Gastroesophageal sphincter (tissue), 4 donors: ENCODE measurements around the gene ASB13. TPM values are rescaled to one million over a fixed set of nuclear protein-coding genes. Genes with fewer than 3 reads are reported as not detected.

Experiments
- ATAC-seq: fragments of 150-250 bp; one replicate; pipeline ENCODE4 v1.9.1; 2016; ENCODE audit warnings: mild to moderate bottlenecking, moderate library complexity
- H3K27ac ChIP-seq, 4 donors: fragments of 200-600 bp; sonication (generic) in 3 of 4; 1 replicate in 3 of 4; 2 replicates in 1 of 4; pipeline ENCODE4 v1.5.1; 2016 to 2019
- H3K27me3 ChIP-seq: fragments of 200-600 bp; sonication (generic); one replicate; pipeline ENCODE4 v1.5.1; 2019
- H3K36me3 ChIP-seq, 2 donors: fragments of 200-600 bp; sonication (generic); one replicate each; pipeline ENCODE4 v1.5.1; 2019; ENCODE audit warnings: control low read depth in 1 of 2
- H3K4me1 ChIP-seq, 3 donors: fragments of 200-600 bp; sonication (generic); 1 replicate in 2 of 3; 2 replicates in 1 of 3; pipeline ENCODE4 v1.5.1; 2016 to 2019; ENCODE audit warnings: control low read depth in 2 of 3
- H3K4me3 ChIP-seq, 2 donors: fragments of 200-600 bp; sonication (generic); one replicate each; pipeline ENCODE4 v1.5.1; 2019; ENCODE audit warnings: mild to moderate bottlenecking in 1 of 2, moderate library complexity in 1 of 2
- H3K9me3 ChIP-seq, 3 donors: fragments of 200-600 bp; sonication (generic); one replicate each; pipeline ENCODE4 v1.5.1; 2017 to 2019; ENCODE audit warnings: control low read depth in 2 of 3
- CTCF ChIP-seq, 4 experiments: fragments of 200-600 bp in 2 of 4; fragments of 450-650 bp in 2 of 4; sonication (generic) in 1 of 4; IDR thresholded peaks; one replicate each; pipeline ENCODE4 v1.5.1; 2017 to 2019; ENCODE audit warnings: antibody characterized with exemption in 4 of 4, mild to moderate bottlenecking in 2 of 4, moderate library complexity in 2 of 4
- EP300 ChIP-seq: sonication (generic); formaldehyde crosslinking; IDR thresholded peaks from one replicate; pipeline ENCODE4 v1.6.1; 2017; ENCODE audit warnings: antibody characterized with exemption, mild to moderate bottlenecking
- POLR2A ChIP-seq, 2 donors: fragments of 450-650 bp; IDR thresholded peaks; one replicate each; pipeline ENCODE4 v1.6.1; 2017; ENCODE audit warnings: antibody characterized with exemption in 2 of 2, mild to moderate bottlenecking in 2 of 2, moderate library complexity in 1 of 2
- POLR2AphosphoS5 ChIP-seq: sonication (generic); formaldehyde crosslinking; IDR thresholded peaks from one replicate; pipeline ENCODE4 v1.6.1; 2017; ENCODE audit warnings: antibody characterized with exemption
- WGBS, 2 donors: methylation state at CpG; one replicate each; pipeline ENCODE4 v1.1.5; 2018; ENCODE audit warnings: low coverage in 1 of 2; 5-methylcytosine and 5-hydroxymethylcytosine counted together
- total RNA-seq, 4 donors: library from RNA; depleted of rRNA; stranded (reverse); fragments of >200 nt; gene quantifications; one replicate each; pipeline ENCODE4 v1.1.0, GENCODE V29; 2016

ASB13 gene
- total RNA-seq, 4 donors from 2014 or later: 17.6 to 39.6 (median 19.0) TPM

GRCh38 chr10:5698062-5698461 lies 31.7 kb upstream of the ASB13 start:
- WGBS, 2 donors: 85 to 100% methylated on average over 1 of the region's 1 CpG
- no peak overlapping the region for H3K27ac ChIP-seq
- H3K4me3 ChIP-seq: no peak overlapping the region
- ATAC-seq: no peak
- no peak for TF ChIP-seq POLR2AphosphoS5
- TF ChIP-seq EP300: no peak
- no peak for TF ChIP-seq POLR2A (IDR thresholded peaks at IDR 0.05)
- TF ChIP-seq CTCF (IDR thresholded peaks at IDR 0.05): no peak
- no peaks in the 10 kb centered on the region for H3K36me3 ChIP-seq
- no peaks in the 10 kb centered on the region for H3K27me3 ChIP-seq
- peaks cover 0 to 18% (median 1%) of the 10 kb centered on the region in 3 donors for H3K4me1 ChIP-seq
- no peaks in the 10 kb centered on the region for H3K9me3 ChIP-seq

- 97 to 100% methylated on average over 2 of the region's 2 CpGs for WGBS, 2 donors
These were observed 30.9 kb upstream of the ASB13 start for GRCh38 chr10:5697342-5697741.

GRCh38 chr10:5694573-5694972 lies 28.2 kb upstream of the ASB13 start:
- Histone ChIP-seq H3K36me3 (no peaks in the 10 kb centered on the region), H3K4me1 (peaks cover 0 to 35% (median 6%) of the 10 kb centered on the region in 3 donors), H3K27ac (no peak overlapping the region), H3K27me3 (no peaks in the 10 kb centered on the region), H3K9me3 (no peaks in the 10 kb centered on the region), H3K4me3 (no peak overlapping the region)
- no peak for ATAC-seq
- 72 to 91% methylated on average over 1 of the region's 1 CpG for WGBS, 2 donors
- TF ChIP-seq POLR2A (IDR thresholded peaks at IDR 0.05) (no peak), POLR2AphosphoS5 (no peak), EP300 (no peak), CTCF (IDR thresholded peaks at IDR 0.05) (no peak)

More at GRCh38 chr10:5697342-5697741, 30.9 kb upstream of the ASB13 start:
- no peak overlapping the region for H3K27ac ChIP-seq
- TF ChIP-seq EP300 (no peak), CTCF (IDR thresholded peaks at IDR 0.05) (no peak)
- H3K36me3 ChIP-seq: no peaks in the 10 kb centered on the region
- no peak for ATAC-seq
- peaks cover 0 to 25% (median 4%) of the 10 kb centered on the region in 3 donors for H3K4me1 ChIP-seq
- H3K4me3 ChIP-seq: no peak overlapping the region
- no peaks in the 10 kb centered on the region for H3K9me3 ChIP-seq
- H3K27me3 ChIP-seq: no peaks in the 10 kb centered on the region

GRCh38 chr10:5692461-5693358 lies 26.3 kb upstream of the ASB13 start:
- Histone ChIP-seq H3K4me1 (peaks cover 0 to 45% (median 6%) of the 10 kb centered on the region in 3 donors), H3K27me3 (no peaks in the 10 kb centered on the region), H3K27ac (peak overlapping the region in 1 of 4 donors; percentile 58), H3K9me3 (no peaks in the 10 kb centered on the region), H3K36me3 (no peaks in the 10 kb centered on the region), H3K4me3 (peak overlapping the region; percentile 29 to 56)
- 25 to 42% methylated on average over 10 of the region's 49 CpGs for WGBS, 2 donors
- no peak for TF ChIP-seq POLR2A (IDR thresholded peaks at IDR 0.05)
- TF ChIP-seq EP300: no peak
- TF ChIP-seq POLR2AphosphoS5: no peak
- no peak for TF ChIP-seq CTCF (IDR thresholded peaks at IDR 0.05)
- ATAC-seq: peak; percentile 73

- H3K27me3 ChIP-seq: no peaks in the 10 kb centered on the region
- WGBS, 2 donors: 84 to 96% methylated on average over 5 to 6 of the region's 8 CpGs
- H3K9me3 ChIP-seq: no peaks in the 10 kb centered on the region
- H3K36me3 ChIP-seq: no peaks in the 10 kb centered on the region
- peaks cover 0 to 55% (median 6%) of the 10 kb centered on the region in 3 donors for H3K4me1 ChIP-seq
- no peak for ATAC-seq
- H3K27ac ChIP-seq: no peak overlapping the region
- no peak overlapping the region for H3K4me3 ChIP-seq
- TF ChIP-seq POLR2A (IDR thresholded peaks at IDR 0.05) (no peak), EP300 (no peak), POLR2AphosphoS5 (no peak), CTCF (IDR thresholded peaks at IDR 0.05) (no peak)
These were observed 25.4 kb upstream of the ASB13 start for GRCh38 chr10:5691786-5692185.
